Subcutaneous adipose tissue (tissue), 4 donors: Measurements from ENCODE around the gene CWF19L2. TPM values are rescaled to one million over a fixed set of nuclear protein-coding genes. Genes with fewer than 3 reads are reported as not detected.

ENCODE experiments used
- total RNA-seq, 4 donors: library from RNA; depleted of rRNA; stranded (reverse); fragments of >200 nt; gene quantifications; one replicate each; pipeline ENCODE4 v1.1.0, GENCODE V29; 2016
- TF ChIP-seq, protein P1 (sequence below): fragments of 450-650 bp; IDR thresholded peaks from one replicate; pipeline ENCODE4 v1.5.1; 2016; ENCODE audit warnings: low read depth, mild to moderate bottlenecking, control low read depth, antibody characterized with exemption, moderate library complexity

CWF19L2 gene
- total RNA-seq, 4 donors from 2014 or later, result 21.2 to 31.3 (median 26.1) TPM

- TF ChIP-seq, protein P1, sequence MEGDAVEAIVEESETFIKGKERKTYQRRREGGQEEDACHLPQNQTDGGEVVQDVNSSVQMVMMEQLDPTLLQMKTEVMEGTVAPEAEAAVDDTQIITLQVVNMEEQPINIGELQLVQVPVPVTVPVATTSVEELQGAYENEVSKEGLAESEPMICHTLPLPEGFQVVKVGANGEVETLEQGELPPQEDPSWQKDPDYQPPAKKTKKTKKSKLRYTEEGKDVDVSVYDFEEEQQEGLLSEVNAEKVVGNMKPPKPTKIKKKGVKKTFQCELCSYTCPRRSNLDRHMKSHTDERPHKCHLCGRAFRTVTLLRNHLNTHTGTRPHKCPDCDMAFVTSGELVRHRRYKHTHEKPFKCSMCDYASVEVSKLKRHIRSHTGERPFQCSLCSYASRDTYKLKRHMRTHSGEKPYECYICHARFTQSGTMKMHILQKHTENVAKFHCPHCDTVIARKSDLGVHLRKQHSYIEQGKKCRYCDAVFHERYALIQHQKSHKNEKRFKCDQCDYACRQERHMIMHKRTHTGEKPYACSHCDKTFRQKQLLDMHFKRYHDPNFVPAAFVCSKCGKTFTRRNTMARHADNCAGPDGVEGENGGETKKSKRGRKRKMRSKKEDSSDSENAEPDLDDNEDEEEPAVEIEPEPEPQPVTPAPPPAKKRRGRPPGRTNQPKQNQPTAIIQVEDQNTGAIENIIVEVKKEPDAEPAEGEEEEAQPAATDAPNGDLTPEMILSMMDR, result no peak
Measured at GRCh38 chr11:107354780-107355179, 102.8 kb downstream of the CWF19L2 start.

DNA sequence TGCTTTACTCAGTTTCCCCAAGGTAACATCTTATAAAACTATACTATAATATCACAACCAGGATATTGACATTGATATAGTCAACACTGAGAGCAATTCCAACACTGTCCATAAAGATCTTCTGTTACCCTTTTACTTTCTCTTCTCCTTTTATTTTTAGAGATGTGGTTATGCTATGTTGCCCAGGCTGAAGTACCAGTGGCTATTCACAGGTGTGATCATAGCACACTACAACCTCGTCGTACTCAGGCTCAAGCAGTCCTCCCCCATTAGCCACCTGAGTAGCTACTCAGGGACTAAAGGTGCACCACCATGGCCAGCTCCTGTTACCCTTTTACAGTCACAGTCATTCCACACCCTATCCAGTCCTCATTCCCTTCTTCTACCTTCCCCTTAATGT lies 119.7 kb downstream of the CWF19L2 start:
- TF ChIP-seq, protein P1, result no peak

DNA sequence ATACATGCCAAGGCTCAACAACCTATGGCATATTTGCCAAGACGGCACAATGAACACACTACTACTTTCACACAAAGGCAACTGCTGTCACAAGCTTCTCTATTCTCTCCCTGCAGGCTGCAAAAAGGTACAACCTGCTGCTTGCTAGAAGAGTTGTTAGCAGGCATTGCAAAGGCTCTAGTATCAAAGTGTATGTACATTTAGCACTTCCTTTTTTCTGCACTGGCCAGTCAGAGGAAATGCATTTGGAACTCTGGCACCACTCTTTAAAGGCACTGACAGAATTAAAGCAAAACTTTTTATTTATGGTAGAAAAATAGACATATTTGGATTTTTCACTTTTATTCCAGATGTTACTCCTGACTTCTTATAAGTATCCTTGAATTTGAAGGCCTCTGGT lies 125.9 kb downstream of the CWF19L2 start:
- TF ChIP-seq, protein P1, result no peak

DNA sequence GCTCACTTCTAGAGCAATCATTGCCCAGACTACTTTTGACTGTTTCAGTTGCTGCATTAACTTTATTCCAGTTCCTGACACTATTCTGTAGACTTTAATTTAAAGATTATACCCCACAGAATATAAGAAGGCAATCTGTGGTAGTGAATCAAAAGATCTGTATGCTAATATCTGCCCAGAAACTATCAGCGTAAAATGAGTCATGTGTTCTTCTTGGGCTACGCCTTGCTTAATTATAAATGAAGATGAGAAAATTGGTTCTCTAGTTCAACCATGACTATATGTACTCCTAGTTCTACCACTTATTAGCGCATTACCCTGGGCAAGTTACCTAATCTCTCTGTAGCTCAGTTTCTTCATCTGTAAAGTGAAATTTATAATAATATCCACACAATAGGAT lies 128.5 kb downstream of the CWF19L2 start:
- TF ChIP-seq, protein P1, result no peak

DNA sequence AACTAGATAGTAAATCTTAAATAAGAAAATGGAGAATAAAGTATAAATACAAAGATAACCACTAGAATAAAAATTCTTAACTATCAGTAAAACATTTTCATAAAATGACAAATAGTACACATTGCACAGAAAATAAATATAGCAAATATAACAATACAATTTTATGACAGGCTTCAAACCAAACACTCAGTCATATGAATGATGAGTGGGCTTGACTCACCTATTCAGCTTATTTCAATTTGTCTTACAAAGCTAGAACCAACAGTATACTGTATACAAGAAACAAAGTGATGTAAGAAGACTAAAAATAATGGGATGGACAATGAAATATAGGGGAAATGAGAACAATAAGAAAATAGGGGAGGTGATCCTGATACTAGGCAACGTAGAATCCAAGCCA lies 141.2 kb downstream of the CWF19L2 start:
- TF ChIP-seq, protein P1, result no peak

DNA sequence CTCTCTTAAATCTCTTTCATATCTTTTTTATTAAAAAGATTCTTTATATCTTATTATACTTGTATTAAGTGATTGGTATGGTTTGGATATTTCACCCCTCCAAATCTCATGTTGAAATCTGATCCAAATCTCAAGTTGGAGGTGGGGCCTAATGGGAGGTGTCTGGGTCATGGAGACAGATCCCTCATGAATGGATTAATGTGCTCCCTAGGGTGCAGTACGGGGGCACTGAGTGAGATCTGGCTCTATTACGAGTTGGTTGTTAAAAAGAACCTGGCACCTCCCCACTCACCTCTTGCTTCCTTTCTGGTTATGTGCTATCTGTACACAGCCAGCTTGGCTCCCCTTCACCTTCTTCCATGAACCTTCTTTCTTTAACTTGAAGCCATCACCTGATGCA lies 149.6 kb downstream of the CWF19L2 start:
- TF ChIP-seq, protein P1, result no peak

- TF ChIP-seq, protein P1, result no peak
Measured at GRCh38 chr11:107301878-107302277, 155.7 kb downstream of the CWF19L2 start.
